GM13977 (cell line): ENCODE results near the gene RNASE4.

Experiments used
- DNase-seq: peaks from one replicate; pipeline ENCODE4 v3.0.0; 2012; ENCODE audit warnings: low spot score
- CTCF ChIP-seq: IDR thresholded peaks from 2 replicates; pipeline ENCODE4 v1.5.1; 2012; ENCODE audit warnings: mild to moderate bottlenecking, control low read depth; ENCODE audit not compliant: insufficient read depth; ENCODE audit errors: extremely low read depth, missing control alignments
- in situ Hi-C: fragments of 300-500 bp; cut with MboI; formaldehyde crosslinking; loops from one replicate; pipeline ENCODE4 v1.12.0; 2022; ENCODE audit warnings: low sequenced_read_pairs, low pct_unique_long_range_greater_than_20kb, mixed read lengths, inconsistent platforms; ENCODE audit not compliant: unreplicated experiment

Gene RNASE4

DNA sequence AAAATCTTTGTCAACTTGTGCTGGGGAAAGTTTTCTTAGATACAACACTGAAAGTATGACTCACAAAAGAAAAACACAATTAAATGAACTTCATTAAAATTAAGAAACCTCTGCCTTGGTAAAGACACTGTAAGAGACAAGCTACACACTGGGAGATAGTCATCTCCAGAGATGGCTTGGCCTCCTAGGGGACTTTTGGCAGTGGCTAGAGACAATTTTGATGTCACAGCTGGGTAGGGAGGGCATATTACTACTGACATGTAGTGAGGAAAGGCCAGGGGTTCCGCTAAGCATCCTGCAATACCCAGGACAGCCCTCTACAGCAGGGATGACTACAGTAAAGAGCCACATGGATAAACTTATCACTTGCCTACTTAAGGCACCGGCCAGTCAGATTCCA lies 8.7 kb upstream of the RNASE4 start:
- TF ChIP-seq CTCF: no peak
- in situ Hi-C loops: no loop called here
- peak; percentile 59 for DNase-seq

DNA sequence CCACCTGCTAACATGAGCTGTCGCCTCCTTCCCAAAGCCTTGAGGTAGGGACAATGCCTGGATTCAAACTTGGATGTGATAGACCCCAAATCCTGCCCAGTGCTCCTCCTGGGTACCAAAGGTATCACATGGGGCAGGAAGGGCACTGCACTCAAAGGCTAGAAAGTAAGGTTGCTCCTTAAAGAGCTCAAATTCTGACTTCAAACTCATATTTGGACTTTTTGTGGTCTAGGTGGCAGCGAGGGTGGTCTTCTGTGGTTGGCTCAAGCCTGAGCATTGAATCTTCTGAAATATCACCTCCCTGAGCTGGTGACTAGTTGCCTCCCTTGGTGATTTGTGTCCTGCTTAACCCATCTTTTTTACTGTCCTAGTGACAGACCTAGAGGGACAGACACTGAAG lies 8.3 kb upstream of the RNASE4 start:
- in situ Hi-C loops: no loop called here

GRCh38 chr14:20679907-20680306 lies 4.5 kb upstream of the RNASE4 start:
- DNase-seq: no peak
- no peak for TF ChIP-seq CTCF
- in situ Hi-C loops: no loop called here

More for the DNA sequence above, 8.3 kb upstream of the RNASE4 start:
- TF ChIP-seq CTCF: no peak
- no peak for DNase-seq

- in situ Hi-C loops: no loop called here
- no peak for TF ChIP-seq CTCF
- DNase-seq: no peak
Measured at GRCh38 chr14:20680363-20680762, 4.0 kb upstream of the RNASE4 start.

DNA sequence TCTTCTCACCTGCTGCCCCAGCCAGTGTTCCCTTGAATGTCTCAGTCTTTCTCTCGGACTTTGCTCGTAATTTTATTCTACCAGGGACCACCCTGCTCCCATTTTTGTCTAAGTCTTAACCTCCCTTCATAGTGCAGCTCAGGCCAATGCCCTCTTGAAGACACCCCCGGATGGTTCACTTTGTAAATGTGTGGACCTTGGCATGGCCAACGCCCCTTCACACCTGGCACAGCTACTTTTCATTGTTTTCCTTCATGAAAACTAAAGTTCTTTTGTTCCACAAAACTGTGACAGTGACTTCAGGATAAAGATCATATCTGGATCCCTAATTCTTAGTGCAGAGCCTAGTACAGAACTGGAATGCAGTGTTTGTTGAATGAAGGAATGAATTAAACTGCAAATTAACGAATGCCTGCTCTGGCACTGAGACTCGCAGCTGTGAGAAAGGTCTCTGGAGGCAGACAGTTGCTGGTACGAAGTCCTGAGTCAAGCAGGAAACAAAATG lies 3.5 kb upstream of the RNASE4 start:
- TF ChIP-seq CTCF: no peak
- in situ Hi-C loops: no loop called here
- peak; percentile 65 for DNase-seq

DNA sequence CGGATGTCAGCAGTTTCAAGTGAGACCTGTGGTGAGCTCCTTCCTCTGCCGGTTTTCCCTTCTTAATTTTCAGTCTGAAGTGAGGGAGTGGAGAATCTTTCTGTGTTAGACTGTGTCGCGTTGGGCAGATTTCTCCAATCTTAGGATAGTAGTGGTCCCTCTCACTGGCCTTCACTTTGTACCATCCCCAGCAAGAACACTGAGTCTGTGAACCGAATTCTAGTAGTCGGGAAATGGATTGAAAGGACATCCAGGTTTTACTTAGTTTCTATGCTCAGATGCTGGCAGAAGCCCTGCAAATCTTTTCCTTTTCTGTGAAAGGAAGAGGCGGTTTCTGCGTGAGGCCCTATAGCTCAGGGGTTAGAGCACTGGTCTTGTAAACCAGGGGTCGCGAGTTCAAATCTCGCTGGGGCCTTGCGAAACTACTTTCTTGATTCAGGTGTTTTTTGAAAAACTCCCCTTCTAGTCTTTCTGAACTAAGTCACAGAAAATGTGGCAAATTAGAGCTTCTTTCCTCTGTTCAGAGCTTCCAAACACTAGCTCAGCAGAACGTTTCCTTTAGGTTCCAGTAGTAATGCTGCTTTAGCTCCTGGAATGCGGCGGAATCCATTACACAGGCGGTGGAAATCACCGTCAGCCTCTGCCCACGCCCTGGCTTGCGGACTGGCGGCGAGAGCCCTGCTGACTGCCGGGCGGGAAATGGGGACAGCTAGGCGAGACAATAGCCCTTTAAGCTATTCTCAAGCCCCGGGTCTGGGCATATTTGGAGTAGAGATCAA lies 2.8 kb upstream of the RNASE4 start:
- DNase-seq: peak; percentile 68
- in situ Hi-C loops: no loop called here
- TF ChIP-seq CTCF: no peak

DNA sequence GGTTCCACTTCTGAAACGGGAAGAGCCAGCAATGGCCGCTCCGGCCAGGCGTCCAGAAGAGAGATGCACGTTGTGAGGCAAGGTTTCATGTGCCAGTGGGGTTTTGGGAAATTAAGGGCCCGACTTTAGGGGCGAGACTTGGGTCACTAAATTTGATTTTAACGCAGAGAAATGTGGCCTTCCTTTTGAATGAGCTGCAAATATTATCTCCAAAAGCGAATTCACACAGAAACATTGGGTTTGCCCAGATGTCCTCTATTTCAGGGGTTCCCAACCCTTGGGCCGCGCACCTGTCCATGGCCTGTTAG lies 2.3 kb upstream of the RNASE4 start:
- no peak for DNase-seq
- no peak for TF ChIP-seq CTCF
- in situ Hi-C loops: no loop called here
